CD4-positive, alpha-beta T cell treated with Interleukin-15 for 1 hour (primary cell): ENCODE results near the gene ADAMTS17.

Source experiments
- DNase-seq: peaks from one replicate; pipeline ENCODE4 v3.0.0-alpha.2; 2020

The ADAMTS17 gene

DNA sequence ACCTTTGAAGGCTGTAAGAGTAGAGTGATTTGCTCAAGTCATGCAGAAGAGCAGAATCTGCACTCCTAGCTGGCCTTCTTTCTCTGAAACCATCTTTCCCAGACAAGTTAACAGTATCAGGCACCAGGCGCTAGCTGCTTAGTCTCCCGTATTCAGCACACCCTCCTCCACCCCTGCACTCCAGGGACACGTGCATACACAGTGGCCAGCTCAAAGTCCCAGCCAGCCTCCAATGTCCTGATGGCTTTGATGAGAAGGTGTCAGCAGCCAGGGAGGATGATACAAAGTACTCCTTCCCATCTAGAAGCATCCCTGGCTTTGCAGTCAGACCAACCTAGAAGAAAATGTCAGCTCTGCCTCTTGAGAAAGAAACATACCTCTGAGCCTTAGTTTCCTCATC is 177.8 kb downstream of the ADAMTS17 start:
- DNase-seq = no peak

DNA sequence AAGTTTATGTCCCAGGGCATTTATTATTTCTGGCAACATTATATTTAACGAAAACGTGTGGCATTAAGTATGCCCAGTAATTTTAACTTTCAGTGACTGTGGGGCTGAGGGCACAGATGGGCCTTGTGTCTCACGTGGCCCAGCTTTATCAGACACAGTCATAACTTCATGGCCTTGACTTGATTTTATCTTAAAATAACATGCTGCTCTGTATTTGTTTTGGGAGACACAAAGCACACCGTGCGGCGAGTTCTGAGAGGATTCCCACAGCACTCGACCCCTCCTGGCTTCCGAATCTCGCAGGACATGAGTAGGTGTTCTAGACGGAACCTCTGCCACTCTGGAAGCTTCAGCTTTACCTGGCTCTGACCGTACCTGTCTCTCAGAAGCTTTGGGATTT is 180.8 kb downstream of the ADAMTS17 start:
- DNase-seq = no peak

DNA sequence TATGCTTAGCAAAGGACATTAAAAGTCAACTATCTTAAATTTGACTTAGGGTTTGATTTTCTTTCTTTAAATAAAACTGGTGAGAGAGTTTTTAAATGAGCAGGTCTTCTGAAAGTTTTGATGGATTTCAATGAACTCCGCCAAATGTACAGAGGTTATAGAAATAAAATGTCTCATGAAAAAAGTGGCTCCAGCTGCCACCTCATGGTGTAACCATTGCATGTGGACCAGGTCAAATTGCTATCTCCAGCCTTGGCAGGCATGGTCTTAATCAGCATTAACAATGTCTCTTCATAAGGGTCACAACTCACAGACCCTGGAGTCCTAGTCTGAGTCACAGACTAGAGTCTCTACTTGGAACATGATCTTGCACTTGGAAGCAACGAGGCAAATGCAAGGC is 182.3 kb downstream of the ADAMTS17 start:
- no peak for DNase-seq

DNA sequence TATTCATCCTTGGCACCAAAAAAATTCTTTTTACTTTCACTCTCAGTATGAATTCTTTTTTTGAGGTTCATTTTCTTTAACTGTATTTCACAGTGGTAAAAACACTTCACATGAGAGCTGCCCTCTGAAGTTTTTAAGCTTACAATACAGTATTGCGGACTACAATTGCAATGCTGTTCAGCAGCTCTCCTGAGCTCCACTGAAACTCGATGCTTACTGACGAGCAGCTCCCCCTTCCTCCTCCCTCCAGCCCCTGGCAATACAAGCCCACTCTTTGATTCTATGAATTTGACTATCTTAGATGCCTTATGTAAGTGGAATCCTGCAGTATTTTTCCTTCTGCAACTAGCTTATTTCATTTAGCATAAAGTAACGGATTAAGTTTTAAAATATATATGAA is 183.4 kb downstream of the ADAMTS17 start:
- no peak for DNase-seq

DNA sequence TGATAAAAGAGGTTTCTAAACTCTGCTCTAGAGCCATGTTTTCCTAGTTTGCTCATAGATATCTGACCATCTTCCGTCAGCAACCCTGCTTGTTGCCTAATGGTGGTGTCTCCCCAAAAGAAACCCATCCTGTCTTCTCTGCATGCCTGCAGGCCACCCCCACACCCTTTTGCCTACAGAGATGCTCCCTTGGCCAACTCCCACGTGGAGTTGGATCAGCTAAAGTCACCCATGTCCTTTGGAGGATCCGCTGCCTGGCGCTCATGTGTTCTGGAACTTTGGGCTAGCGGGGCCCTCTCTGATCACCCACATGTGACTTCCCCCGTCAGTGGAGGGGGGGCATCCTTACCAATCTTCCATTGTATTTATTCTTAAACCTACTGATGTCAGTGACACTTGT is 185.6 kb downstream of the ADAMTS17 start:
- DNase-seq = no peak

DNA sequence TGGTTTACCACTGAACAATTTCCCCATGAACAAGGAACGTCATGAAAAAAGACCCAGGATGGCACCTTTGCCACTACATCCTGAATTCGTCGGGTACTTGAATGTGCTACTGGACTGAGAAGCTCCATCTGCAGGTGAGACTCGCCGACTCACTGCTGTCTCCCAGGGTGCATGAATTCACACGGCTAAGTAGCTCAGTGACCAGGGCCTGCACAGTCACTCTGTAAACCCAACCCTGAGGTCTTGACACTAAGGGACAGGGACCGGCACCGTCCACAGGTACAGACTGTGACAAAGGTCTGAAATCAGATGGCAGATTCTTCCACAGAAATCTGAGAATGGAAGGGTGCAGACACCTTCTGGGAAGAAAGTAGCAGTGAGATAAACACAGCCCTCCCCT is 187.4 kb downstream of the ADAMTS17 start:
- DNase-seq = no peak

DNA sequence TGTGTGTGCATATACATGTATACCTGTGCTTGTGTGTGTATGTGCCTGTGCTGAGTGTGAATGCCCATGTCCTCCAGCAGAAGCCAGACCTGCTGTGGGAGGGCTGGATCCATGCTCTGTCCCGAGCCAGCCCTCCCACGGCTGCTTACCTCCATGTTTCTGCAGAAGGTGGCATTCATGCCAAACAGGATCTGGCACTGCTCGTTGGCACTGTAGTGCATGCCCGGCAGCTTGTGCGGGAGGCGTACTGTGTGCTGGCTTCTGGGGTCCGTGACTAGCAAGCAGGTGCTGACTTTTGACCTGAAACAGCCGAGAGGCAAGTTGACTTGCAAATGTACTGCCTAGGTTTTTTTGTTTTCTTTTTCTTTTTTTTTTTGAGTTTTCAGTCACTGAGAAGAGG is 189.3 kb downstream of the ADAMTS17 start:
- DNase-seq = no peak

DNA sequence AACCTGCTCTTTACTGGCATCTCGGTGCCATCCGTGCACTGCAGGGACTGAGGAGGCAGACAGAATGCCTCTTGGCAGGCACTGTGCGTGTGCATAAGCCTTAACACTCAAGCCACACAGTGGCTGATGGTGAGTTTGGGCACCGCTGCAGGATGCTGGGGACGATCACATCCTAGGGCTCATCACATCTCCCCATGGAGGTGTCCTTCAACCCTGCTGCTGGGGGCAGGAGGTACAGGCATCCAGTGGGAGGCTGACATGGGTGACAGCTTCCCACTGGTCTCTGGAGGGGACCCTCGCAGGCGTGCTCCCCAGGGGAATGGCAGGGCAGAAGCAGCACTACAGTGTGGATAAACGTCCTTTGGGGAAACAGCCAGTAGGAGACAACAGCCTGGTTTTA is 190.9 kb downstream of the ADAMTS17 start:
- no peak for DNase-seq

DNA sequence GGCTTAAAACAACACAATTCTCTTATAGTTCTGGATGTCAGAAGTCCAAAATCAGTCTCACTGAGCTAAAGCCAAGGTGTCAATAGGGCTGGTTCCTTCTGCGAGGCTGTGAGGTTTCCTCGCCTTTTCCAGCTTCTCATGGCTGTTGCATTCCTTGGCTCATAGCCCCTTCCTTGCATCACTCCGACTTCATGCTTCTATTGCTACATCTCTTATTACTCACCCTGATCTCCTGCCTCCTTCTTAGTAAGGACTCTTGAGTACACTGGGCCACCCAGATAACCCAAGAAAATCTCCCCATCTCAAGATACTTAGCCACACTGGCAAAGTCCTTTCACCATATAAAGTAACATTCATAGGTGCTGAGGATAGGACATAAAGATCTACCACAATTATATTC is 193.9 kb downstream of the ADAMTS17 start:
- DNase-seq = no peak

DNA sequence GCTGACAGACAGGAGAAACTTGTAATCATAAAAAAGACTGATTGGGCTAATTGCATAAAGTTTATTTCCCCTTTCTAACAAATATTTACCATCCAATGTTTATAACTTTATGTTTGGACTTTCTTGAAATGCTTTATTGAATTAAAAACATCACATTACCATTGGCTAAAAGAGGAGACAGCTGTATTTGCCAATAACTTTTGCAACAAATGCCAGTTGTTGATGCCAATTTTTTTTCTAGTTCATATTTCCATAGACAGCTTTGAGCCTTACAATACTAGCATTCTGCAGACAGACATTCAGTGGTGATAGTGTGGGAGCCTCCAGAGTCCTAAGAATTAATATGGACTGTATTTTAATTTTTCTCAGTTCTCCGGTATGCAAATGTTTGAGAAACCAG is 198.4 kb downstream of the ADAMTS17 start:
- no peak for DNase-seq

DNA sequence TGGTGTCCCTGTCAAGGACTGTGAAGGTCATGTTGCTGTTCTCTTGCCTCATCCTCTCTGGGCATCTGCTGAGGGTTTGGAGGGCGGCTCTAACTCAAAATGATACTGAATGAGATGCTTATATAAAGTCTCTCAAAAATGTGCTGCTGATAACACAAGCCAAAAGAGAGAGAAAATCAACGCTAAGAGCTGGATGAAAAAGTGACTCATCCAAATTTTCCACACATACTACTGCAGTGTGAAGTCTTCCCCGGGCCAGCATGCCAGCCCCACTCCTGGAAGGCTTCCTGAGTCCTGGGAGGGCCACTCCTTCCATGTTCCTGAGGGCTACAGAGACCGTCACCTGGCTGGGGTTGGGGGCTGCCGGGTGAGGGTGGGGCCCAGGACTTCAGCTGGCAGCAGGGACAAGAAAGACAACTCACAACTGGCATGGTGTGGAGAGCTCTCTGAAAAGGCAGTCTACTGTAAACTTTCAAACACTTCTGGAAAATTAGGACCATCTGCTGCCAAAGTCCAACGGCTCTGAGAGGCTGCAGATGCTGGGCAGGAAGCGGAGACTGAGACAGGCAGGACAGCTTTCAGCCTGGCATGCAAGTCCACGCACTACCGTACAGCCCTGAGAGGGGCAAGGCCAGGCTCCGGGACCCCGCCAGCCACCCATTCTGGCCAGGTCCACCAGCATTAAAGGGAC is 200.3 kb downstream of the ADAMTS17 start:
- DNase-seq = no peak

DNA sequence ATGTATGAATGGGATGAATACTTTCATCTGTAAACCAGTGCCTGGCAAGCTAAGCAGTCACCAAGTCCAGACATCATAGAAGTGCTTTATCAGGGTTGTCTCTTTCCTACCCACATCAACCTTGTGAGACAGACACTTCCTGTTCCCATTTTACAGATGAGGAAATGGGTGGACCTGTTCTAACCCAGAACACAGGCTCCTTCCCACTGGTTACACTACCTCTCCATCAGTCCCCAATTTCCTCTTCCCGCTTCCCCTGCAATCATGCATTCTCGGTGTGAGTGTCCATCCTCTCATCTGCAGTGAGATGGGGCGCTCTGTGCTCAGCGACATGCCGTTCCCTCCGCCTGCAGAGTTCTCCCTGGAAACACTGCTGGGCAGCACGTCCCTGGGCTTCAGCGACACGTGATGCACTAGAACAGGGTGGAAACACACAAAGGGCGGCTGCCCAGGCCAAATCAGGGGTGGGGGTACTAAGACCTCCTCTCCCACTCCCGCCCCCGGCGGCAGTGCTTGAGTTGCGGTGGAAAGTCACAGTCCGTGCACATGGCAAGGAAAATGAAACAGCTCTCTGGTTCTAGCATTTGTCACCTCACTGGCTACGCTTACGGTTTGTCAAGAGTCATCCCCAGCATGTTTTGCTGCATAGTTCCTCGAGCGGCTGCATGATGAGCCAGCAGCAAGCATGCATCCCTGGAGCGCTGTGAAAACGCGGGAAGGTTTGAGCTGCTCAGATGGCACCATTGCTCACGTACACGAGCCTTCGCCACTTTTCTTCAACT is 201.1 kb downstream of the ADAMTS17 start:
- no peak for DNase-seq

DNA sequence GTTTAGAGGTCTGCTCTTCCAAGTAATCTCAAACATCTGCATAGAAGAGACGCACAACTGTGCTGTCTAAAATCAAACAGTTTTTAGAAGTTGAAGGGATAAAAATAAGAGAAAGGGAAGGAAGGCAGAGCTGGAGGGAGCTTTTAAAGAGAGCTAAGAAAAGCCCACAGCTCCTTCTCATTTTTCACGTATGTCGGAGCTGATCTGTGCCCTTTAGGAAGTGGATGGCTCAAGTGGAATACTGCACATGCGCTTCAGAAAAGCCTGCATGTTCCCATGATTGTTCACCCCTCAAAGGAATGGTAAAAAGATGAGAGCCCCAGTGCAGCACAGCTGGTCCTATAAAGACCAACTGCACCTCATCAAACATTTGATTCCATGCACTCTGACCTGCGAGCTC is 207.2 kb downstream of the ADAMTS17 start:
- DNase-seq = no peak

DNA sequence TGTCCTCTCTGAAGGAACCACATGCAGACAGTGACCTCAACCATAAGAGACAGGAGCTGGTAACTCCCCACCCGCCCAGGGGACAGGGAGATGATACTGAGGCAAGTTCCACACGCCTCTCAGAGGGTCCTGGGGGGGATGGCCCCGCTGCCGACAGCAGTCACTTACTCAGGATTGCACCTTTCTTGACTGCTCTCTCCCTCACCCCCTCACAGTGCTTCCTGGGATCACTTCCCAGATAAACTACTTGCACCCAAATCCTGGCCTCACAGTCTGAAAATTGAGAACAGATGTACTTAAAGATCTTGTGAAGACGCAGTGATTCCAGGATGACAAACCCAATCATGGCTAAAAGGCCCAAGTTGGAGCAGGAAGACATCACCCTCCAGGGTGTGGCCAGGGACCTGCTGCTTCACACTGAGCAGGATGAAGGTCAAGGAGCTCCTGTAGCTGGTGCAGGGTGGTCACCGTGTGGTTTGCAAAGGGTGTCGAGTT is 207.6 kb downstream of the ADAMTS17 start:
- no peak for DNase-seq

DNA sequence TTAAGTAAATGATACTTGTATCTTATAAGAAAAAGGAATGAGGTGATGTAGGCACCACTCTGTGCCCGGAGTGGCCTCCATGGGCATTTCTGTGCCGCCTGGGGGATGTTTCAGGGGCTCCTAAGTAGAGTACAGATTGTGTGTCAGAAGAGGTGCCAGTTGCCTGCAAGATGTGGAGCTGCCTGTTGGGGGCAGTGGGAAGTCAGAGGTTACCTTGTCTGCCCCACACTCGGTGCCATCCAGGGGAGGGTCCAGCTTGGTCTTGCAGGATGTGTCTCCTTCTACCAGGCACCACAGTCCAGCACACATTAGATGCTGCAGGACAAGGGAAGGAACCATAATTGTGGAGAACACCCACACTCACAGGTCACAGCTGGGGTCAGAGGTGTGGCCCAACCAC is 208.8 kb downstream of the ADAMTS17 start:
- no peak for DNase-seq

DNA sequence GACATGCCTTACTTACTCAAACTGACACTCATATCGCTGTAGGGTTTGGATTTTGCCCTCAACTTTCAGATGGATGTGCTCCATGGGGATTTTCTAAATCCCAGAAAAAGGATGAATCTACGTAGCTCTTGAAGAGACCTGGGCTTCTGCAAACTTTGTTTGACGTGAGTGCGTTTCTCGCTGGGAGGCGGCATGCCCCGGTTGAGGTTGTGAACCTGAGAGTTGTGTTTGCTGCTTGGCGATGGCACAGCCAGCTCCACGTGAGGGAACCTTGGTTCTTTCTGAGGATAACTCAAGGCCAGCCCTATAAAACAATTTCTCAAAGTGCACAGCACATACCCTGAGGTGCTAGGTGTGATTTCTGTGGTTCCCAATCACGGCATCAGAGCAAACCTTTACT is 209.5 kb downstream of the ADAMTS17 start:
- no peak for DNase-seq

DNA sequence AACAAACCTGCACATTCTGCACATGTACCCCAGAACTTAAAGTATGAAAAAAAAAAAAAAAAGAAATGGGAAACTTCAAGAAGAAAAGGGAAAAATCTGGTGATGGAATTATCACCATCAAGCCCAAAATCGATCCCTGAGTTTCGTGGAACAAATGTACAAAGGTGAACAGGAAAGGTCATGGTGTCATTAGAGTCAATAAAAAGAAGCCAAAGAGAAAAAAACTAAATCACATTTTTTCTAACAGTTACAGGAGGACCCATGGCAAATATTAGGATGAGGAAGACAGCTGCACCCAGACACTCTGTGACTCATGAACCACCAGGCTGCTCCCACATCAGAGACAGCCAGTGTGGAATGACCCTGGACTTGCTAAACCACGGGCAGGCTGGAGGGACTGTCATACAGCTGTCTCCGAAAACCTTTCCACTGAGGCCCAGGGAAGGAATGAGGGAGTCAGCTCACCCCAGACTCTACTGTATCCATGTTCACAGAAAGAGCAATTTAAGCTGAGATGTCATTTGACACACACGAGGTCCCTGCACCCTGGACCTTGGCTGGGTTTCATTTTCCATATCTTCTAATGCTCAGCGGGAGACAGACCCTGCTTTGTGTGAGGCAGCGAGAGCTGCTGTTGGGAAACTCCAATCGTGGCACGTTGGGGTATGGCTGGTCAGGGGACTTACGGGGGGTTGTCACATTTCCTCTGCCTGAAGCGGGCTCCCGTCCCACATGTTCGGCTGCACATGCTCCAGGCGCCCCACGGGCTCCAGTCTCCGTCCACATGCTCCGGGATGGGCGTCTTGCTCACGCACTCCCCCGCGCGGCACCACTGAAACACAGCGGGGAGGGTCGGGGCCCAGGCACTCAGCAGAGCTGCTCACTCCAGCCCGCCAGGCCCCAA is 210.2 kb downstream of the ADAMTS17 start:
- DNase-seq = no peak

DNA sequence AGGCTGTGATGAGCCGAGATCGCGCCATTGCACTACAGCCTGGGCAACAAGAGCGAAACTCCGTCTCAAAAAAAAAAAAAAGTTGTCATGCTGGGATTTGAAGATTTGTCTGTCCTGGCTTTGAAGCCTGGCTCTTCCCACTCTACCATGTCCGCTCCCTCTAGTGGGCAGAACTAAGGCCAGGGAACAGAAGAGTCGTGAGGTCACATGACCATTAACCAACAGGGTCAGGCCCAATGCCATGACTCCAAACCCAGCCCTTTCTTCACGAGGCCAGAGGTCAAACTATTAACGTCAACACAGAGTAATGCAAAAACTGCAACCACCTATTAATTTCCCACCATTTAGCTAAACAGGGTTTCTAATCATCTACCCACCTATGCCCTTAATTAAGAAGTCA is 212.1 kb downstream of the ADAMTS17 start:
- DNase-seq = no peak

DNA sequence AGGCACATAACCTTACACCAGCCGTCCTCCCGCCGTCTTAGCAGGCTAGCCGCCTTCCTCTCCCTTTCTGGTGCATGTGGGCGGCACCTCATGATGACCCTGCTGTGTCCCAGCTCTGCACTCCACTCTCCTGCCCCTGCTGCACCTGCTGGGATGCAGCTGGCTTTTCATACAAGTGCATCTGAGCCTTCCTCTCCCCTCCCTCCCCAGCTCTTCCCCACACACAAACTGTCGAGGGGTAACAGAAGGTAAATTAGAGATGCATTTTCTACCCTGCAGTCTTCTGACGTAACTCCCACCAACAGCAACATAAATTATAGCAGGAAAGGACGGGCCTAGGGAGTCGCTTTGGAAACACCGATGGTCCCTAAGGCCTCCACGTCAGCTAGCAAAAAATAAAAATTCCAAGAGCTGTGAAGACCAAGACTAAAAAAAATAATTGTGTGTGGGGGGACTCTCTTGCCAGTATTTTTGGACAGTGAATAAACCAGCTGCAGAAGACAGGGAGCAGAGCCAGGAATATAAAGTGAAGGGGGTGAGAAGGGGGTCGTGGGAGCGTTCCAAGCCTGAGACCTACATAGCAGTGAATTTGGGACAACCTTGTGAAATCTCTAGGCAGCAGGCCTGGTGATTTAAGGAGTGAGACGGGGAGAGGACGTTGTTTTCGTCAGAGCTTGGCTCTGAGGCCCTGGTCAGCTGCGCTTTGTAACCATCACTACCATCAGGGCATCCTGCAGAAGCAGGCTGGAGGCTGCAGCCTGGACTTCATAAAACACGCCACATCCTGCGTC is 216.2 kb downstream of the ADAMTS17 start:
- no peak for DNase-seq

DNA sequence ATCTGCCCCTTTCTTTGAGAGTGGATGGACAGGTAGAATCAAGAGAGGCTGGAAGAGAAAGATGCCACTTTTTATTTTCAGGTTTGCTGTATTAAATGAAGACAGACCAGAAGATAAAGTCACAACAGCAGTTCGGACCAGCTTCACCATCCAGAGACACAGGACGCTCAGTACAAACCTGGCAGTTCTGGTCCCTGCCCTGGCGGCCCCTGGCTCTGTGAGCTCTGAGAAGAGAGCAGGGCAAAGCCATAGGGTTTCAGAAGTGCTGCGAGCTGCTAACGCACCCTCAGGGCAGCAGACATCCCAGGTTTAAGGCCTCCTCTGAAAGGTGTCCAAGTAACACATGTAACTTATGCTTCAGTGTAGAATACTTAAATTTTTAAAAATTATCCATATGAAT is 216.8 kb downstream of the ADAMTS17 start:
- no peak for DNase-seq

DNA sequence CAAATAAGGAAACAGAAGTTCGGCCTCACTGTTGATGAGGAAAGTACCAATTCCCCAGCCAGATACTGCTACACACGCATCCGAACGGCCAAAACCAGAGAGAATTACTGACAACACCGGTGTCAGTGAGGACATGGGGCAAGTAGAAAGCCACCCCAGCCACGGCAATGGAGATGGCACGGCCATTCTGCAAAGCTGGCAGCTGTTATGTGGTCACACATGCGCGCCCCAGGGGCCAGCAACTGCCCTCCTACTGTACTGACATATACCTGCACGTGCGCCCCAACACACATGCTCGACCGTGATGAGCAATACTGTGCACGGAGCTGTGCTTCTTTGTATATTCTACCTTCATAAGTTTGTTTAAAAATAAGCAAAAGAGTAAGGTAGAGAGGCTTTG is 217.4 kb downstream of the ADAMTS17 start:
- DNase-seq = no peak

DNA sequence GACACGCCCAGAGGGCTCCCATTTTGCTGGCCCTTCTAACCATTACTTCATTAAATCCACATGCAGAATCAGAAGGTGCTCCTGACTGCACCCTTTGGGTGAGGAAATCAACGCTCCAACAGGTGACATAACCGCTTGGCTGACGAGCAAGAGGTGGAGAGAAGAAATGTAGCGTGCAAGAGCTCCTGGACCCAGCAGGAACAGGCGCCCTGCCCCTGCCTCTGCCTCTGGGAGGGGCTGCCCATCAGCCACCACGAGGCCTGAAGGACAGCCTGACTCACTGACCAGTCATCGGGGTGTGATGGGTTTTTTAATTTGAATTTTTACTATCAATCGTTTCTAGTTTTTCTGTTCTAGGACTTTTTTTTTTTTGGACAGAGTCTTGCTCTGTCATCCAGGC is 218.2 kb downstream of the ADAMTS17 start:
- no peak for DNase-seq

DNA sequence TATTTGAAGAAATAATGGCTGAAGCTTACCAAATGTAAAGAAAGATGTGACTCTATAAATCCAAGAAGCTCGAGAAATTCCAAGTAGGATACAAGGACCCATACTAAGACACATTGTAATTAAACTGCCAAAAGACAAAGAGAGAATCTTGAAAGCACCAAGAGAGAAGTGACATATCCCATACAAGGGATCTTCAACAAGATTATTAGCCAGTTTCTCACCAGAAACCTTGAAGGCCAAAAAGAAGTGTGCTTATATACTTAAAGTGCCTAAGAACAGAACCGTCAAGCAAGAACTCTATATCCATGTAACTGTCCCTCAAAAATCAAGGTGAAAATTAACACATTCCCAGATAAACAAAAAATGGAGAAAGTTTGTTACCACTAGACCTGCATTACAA is 220.5 kb downstream of the ADAMTS17 start:
- DNase-seq = no peak
